ENCODE results near the gene SNTG2. TPM values are rescaled to one million over a fixed set of nuclear protein-coding genes. Genes with fewer than 3 reads are reported as not detected.

The SNTG2 gene
- total RNA-seq, 1 donor from 2014 or later: 7.7 TPM

- H3K4me1 Mint-ChIP-seq (ENCODE audit: low read depth, unreplicated experiment): peaks cover 10% of the 10 kb centered on the region
Observed at GRCh38 chr2:1170241-1170640, 219.6 kb downstream of the SNTG2 start.

GRCh38 chr2:1170711-1171110, 220.1 kb downstream of the SNTG2 start:
- Mint-ChIP-seq H3K27me3 (ENCODE audit: unreplicated experiment) (peaks cover 4% of the 10 kb centered on the region), H3K4me1 (ENCODE audit: low read depth, unreplicated experiment) (peaks cover 10% of the 10 kb centered on the region), H3K9me3 (ENCODE audit: unreplicated experiment) (no peaks in the 10 kb centered on the region), H3K4me3 (ENCODE audit: unreplicated experiment) (no peak overlapping the region), H3K27ac (ENCODE audit: unreplicated experiment) (no peak overlapping the region), H3K36me3 (ENCODE audit: unreplicated experiment) (peaks cover 14% of the 10 kb centered on the region)
- no peak for DNase-seq
- TF ChIP-seq CTCF (IDR thresholded peaks at IDR 0.05; ENCODE audit: partially characterized antibody, unreplicated experiment): no peak

More at GRCh38 chr2:1170241-1170640, 219.6 kb downstream of the SNTG2 start:
- H3K27me3 Mint-ChIP-seq (ENCODE audit: unreplicated experiment): peaks cover 4% of the 10 kb centered on the region
- no peak overlapping the region for H3K27ac Mint-ChIP-seq (ENCODE audit: unreplicated experiment)
- TF ChIP-seq CTCF (IDR thresholded peaks at IDR 0.05; ENCODE audit: partially characterized antibody, unreplicated experiment): no peak
- peaks cover 11% of the 10 kb centered on the region for H3K36me3 Mint-ChIP-seq (ENCODE audit: unreplicated experiment)
- H3K4me3 Mint-ChIP-seq (ENCODE audit: unreplicated experiment): no peak overlapping the region
- no peak for DNase-seq
- no peaks in the 10 kb centered on the region for H3K9me3 Mint-ChIP-seq (ENCODE audit: unreplicated experiment)

- H3K4me3 Mint-ChIP-seq (ENCODE audit: unreplicated experiment): no peak overlapping the region
- H3K27me3 Mint-ChIP-seq (ENCODE audit: unreplicated experiment): peaks cover 4% of the 10 kb centered on the region
- H3K9me3 Mint-ChIP-seq (ENCODE audit: unreplicated experiment): no peaks in the 10 kb centered on the region
- DNase-seq: no peak
- peaks cover 14% of the 10 kb centered on the region for H3K36me3 Mint-ChIP-seq (ENCODE audit: unreplicated experiment)
- no peak for TF ChIP-seq CTCF (IDR thresholded peaks at IDR 0.05; ENCODE audit: partially characterized antibody, unreplicated experiment)
- H3K4me1 Mint-ChIP-seq (ENCODE audit: low read depth, unreplicated experiment): peaks cover 10% of the 10 kb centered on the region
- H3K27ac Mint-ChIP-seq (ENCODE audit: unreplicated experiment): no peak overlapping the region
Observed at GRCh38 chr2:1173528-1173927, 222.9 kb downstream of the SNTG2 start.

GRCh38 chr2:1181893-1182292, 231.2 kb downstream of the SNTG2 start:
- Mint-ChIP-seq H3K9me3 (ENCODE audit: unreplicated experiment) (peaks cover 4% of the 10 kb centered on the region), H3K36me3 (ENCODE audit: unreplicated experiment) (peaks cover 17% of the 10 kb centered on the region), H3K27me3 (ENCODE audit: unreplicated experiment) (peaks cover 2% of the 10 kb centered on the region), H3K4me3 (ENCODE audit: unreplicated experiment) (no peak overlapping the region), H3K27ac (ENCODE audit: unreplicated experiment) (no peak overlapping the region), H3K4me1 (ENCODE audit: low read depth, unreplicated experiment) (no peaks in the 10 kb centered on the region)
- no peak for DNase-seq
- TF ChIP-seq CTCF (IDR thresholded peaks at IDR 0.05; ENCODE audit: partially characterized antibody, unreplicated experiment): no peak

- Mint-ChIP-seq H3K27ac (ENCODE audit: unreplicated experiment) (no peak overlapping the region), H3K36me3 (ENCODE audit: unreplicated experiment) (peaks cover 17% of the 10 kb centered on the region), H3K27me3 (ENCODE audit: unreplicated experiment) (peaks cover 2% of the 10 kb centered on the region), H3K9me3 (ENCODE audit: unreplicated experiment) (peaks cover 4% of the 10 kb centered on the region), H3K4me1 (ENCODE audit: low read depth, unreplicated experiment) (no peaks in the 10 kb centered on the region), H3K4me3 (ENCODE audit: unreplicated experiment) (no peak overlapping the region)
- no peak for DNase-seq
- no peak for TF ChIP-seq CTCF (IDR thresholded peaks at IDR 0.05; ENCODE audit: partially characterized antibody, unreplicated experiment)
Observed at GRCh38 chr2:1183300-1183699, 232.7 kb downstream of the SNTG2 start.

Measured in glutamatergic neuron (in vitro differentiated cells).